PC-9 (cell line): Measurements from ENCODE around the gene TBC1D16. TPM values are rescaled to one million over a fixed set of nuclear protein-coding genes. Genes with fewer than 3 reads are reported as not detected.

ENCODE experiments used
- BruUV-seq: library from RNA; stranded (reverse); fragments of 400-500 nt; replicated peaks from 2 replicates; lab custom pipeline; 2021; lab: Mats Ljungman, UMichigan
- CTCF ChIA-PET: fragments of 300-600 bp; sonication (Branson Sonifier 250); formaldehyde crosslinking; loops from one replicate; lab custom pipeline; 2022; ENCODE audit warnings: antibody characterized with exemption; lab: Charles Lee
- POLR2A ChIA-PET: fragments of 300-600 bp; sonication (Branson Sonifier 250); formaldehyde crosslinking; loops from one replicate; lab custom pipeline; 2022; ENCODE audit warnings: antibody characterized with exemption; ENCODE audit not compliant: unreplicated experiment; lab: Charles Lee
- DNase-seq, 2 experiments: peaks; one replicate each; pipeline versions ENCODE4 v3.0.0 to v3.0.0-alpha.2; 2015 to 2022; ENCODE audit warnings: mixed read lengths in 1 of 2
- H2AFZ ChIP-seq: fragments of 200-600 bp; sonication (generic); 2 replicates; pipeline ENCODE4 v1.8.1; 2017; ENCODE audit warnings: antibody characterized with exemption
- H3F3A ChIP-seq: fragments of 200-600 bp; sonication (generic); 2 replicates; pipeline ENCODE4 v1.8.1; 2017; ENCODE audit warnings: antibody characterized with exemption, mild to moderate bottlenecking, low read depth; ENCODE audit not compliant: insufficient read depth
- H3K27ac ChIP-seq: fragments of 200-600 bp; sonication (generic); 2 replicates; pipeline ENCODE4 v1.6.1; 2016; ENCODE audit warnings: mixed run types
- H3K27me3 ChIP-seq: fragments of 200-600 bp; sonication (generic); 2 replicates; pipeline ENCODE4 v1.6.1; 2016; ENCODE audit warnings: low read depth, mixed run types; ENCODE audit not compliant: insufficient read depth
- H3K36me3 ChIP-seq: fragments of 200-600 bp; sonication (generic); 2 replicates; pipeline ENCODE4 v1.6.1; 2016; ENCODE audit warnings: low read depth, mixed run types
- H3K4me1 ChIP-seq: fragments of 200-600 bp; sonication (generic); replicated peaks from 2 replicates; pipeline ENCODE4 v1.6.1; 2016; ENCODE audit warnings: mixed run types; ENCODE audit not compliant: insufficient read depth
- H3K4me2 ChIP-seq: fragments of 200-600 bp; sonication (generic); 2 replicates; pipeline ENCODE4 v1.6.1; 2017; ENCODE audit warnings: mixed run types
- H3K4me3 ChIP-seq: fragments of 200-600 bp; sonication (generic); 2 replicates; pipeline ENCODE4 v1.6.1; 2016; ENCODE audit warnings: mixed run types
- H3K79me2 ChIP-seq: fragments of 200-600 bp; sonication (generic); 2 replicates; pipeline ENCODE4 v1.6.1; 2017; ENCODE audit warnings: low read depth, mixed run types
- H3K9me2 ChIP-seq: fragments of 200-600 bp; sonication (generic); 2 replicates; pipeline ENCODE4 v1.8.1; 2017; ENCODE audit warnings: mild to moderate bottlenecking; ENCODE audit not compliant: insufficient read depth
- H3K9me3 ChIP-seq: fragments of 200-600 bp; sonication (generic); 2 replicates; pipeline ENCODE4 v1.8.1; 2016; ENCODE audit warnings: low read depth; ENCODE audit not compliant: insufficient read depth
- H4K20me1 ChIP-seq: fragments of 200-600 bp; sonication (generic); 2 replicates; pipeline ENCODE4 v1.8.1; 2017; ENCODE audit not compliant: insufficient read depth
- EZH2 ChIP-seq: fragments of 200-600 bp; sonication (generic); IDR thresholded peaks from 2 replicates; pipeline ENCODE4 v1.8.0; 2017; ENCODE audit warnings: antibody characterized with exemption, low read depth
- intact Hi-C: fragments of 100-400 bp; cut with micrococcal nuclease; formaldehyde crosslinking; loops from one replicate; pipeline ENCODE4 v1.10.0; 2022; ENCODE audit not compliant: unreplicated experiment
- total RNA-seq: library from RNA; stranded (reverse); gene quantifications from 2 replicates; pipeline ENCODE4 v1.2.3, GENCODE V29; 2021
- TF ChIP-seq, protein P1 (sequence below): fragments of 200-600 bp; sonication (generic); conservative IDR thresholded peaks from 2 replicates; pipeline ENCODE4 v1.6.1; 2017; ENCODE audit warnings: mixed run types, antibody characterized with exemption, mild to moderate bottlenecking, moderate library complexity

TBC1D16 gene
- total RNA-seq, 1 experiment from 2014 or later = 41.7 TPM

DNA sequence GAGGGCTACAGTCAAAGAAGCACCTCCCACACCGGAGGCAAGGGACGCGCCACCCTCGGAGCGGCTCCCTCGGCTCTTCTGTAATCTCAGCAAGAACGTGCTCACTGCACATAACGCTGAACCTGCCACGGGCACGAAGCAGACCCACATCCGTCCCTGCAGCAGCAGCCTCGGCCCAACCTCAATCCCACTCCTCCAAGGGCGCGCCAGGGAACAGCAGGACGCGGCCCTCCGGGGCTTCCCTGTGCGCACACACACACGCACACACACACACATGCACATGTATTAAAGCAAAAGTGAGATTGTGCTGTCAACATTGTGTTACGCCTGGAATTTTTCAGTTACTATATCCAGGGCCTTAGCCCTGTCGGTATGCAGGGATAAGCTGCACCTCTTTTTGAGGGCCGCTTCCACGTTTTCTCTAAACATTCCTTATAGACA lies 54.0 kb downstream of the TBC1D16 start:
- BruUV-seq = no TSS peak

GRCh38 chr17:79981090-79981489 lies 54.6 kb downstream of the TBC1D16 start:
- H3K9me2 ChIP-seq = no peaks in the 10 kb centered on the region
- TF ChIP-seq, protein P1, sequence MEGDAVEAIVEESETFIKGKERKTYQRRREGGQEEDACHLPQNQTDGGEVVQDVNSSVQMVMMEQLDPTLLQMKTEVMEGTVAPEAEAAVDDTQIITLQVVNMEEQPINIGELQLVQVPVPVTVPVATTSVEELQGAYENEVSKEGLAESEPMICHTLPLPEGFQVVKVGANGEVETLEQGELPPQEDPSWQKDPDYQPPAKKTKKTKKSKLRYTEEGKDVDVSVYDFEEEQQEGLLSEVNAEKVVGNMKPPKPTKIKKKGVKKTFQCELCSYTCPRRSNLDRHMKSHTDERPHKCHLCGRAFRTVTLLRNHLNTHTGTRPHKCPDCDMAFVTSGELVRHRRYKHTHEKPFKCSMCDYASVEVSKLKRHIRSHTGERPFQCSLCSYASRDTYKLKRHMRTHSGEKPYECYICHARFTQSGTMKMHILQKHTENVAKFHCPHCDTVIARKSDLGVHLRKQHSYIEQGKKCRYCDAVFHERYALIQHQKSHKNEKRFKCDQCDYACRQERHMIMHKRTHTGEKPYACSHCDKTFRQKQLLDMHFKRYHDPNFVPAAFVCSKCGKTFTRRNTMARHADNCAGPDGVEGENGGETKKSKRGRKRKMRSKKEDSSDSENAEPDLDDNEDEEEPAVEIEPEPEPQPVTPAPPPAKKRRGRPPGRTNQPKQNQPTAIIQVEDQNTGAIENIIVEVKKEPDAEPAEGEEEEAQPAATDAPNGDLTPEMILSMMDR = no peak
- TF ChIP-seq EZH2 = no peak
- intact Hi-C loops = no loop called here
- ChIA-PET CTCF (no interaction called here), POLR2A (no interaction called here)
- no peak overlapping the region for H3K27ac ChIP-seq
- no TSS peak for BruUV-seq
- H3K4me2 ChIP-seq = no peak overlapping the region
- DNase-seq = no peak
- no peaks in the 10 kb centered on the region for H4K20me1 ChIP-seq
- no peaks in the 10 kb centered on the region for H3K79me2 ChIP-seq
- H3F3A ChIP-seq = no peaks in the 10 kb centered on the region
- no peak overlapping the region for H2AFZ ChIP-seq
- no peaks in the 10 kb centered on the region for H3K4me1 ChIP-seq
- no peak overlapping the region for H3K4me3 ChIP-seq
- no peaks in the 10 kb centered on the region for H3K36me3 ChIP-seq
- no peaks in the 10 kb centered on the region for H3K9me3 ChIP-seq
- H3K27me3 ChIP-seq = no peaks in the 10 kb centered on the region

More for the DNA sequence above, 54.0 kb downstream of the TBC1D16 start:
- intact Hi-C loops = no loop called here
- Histone ChIP-seq H3K4me2 (no peak overlapping the region), H3K27me3 (no peaks in the 10 kb centered on the region), H3K9me3 (no peaks in the 10 kb centered on the region), H3K4me3 (no peak overlapping the region), H3K4me1 (no peaks in the 10 kb centered on the region), H3K9me2 (no peaks in the 10 kb centered on the region), H3K36me3 (no peaks in the 10 kb centered on the region), H3K27ac (no peak overlapping the region), H3K79me2 (no peaks in the 10 kb centered on the region), H2AFZ (no peak overlapping the region), H3F3A (no peaks in the 10 kb centered on the region), H4K20me1 (no peaks in the 10 kb centered on the region)
- ChIA-PET CTCF (no interaction called here), POLR2A (no interaction called here)
- no peak for TF ChIP-seq EZH2
- DNase-seq = no peak

GRCh38 chr17:79980246-79981043 lies 55.2 kb downstream of the TBC1D16 start:
- Histone ChIP-seq H3K79me2 (no peaks in the 10 kb centered on the region), H3F3A (no peaks in the 10 kb centered on the region), H3K27me3 (no peaks in the 10 kb centered on the region), H3K36me3 (no peaks in the 10 kb centered on the region), H3K4me3 (no peak overlapping the region), H4K20me1 (no peaks in the 10 kb centered on the region), H3K9me2 (no peaks in the 10 kb centered on the region), H3K4me2 (no peak overlapping the region), H2AFZ (no peak overlapping the region), H3K9me3 (no peaks in the 10 kb centered on the region), H3K4me1 (no peaks in the 10 kb centered on the region), H3K27ac (no peak overlapping the region)
- CTCF ChIA-PET = no interaction called here
- intact Hi-C loops = no loop called here
- POLR2A ChIA-PET = no interaction called here
- DNase-seq = no peak
- no TSS peak for BruUV-seq
- no peak for TF ChIP-seq EZH2
- TF ChIP-seq, protein P1 = no peak
